GM13976 (cell line): ENCODE results near the gene AMPD3.

Experiments
- DNase-seq: peaks from one replicate; pipeline ENCODE4 v3.0.0; 2012; ENCODE audit warnings: low spot score
- in situ Hi-C: fragments of 300-500 bp; cut with MboI; formaldehyde crosslinking; loops from one replicate; pipeline ENCODE4 v1.12.0; 2022; ENCODE audit warnings: low sequenced_read_pairs, mixed read lengths, inconsistent platforms; ENCODE audit not compliant: unreplicated experiment
- TF ChIP-seq, protein P1 (sequence below): IDR thresholded peaks from 2 replicates; pipeline ENCODE4 v1.5.1; 2012; ENCODE audit warnings: borderline replicate concordance, mild to moderate bottlenecking; ENCODE audit not compliant: insufficient read depth; ENCODE audit errors: extremely low read depth, missing control alignments, control extremely low read depth

The AMPD3 gene

DNA sequence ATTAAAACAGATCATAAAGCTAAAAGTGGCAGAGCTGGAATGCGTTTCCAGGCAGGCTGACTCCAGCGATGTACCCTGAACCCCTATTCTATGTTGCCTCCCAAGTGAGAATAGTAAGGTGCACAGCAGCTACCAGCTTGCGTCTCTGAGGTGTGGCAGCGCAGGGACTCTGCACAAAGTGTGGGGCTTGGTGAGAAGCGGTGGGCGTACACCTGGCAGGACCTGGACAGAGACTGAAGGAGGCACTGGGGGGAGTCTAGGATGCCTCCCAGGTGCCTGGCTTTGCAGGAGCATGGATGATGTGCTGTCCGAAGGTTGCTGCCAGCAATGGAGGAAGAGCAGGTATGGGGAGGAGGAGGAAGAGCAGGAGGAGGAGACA lies 42.9 kb downstream of the AMPD3 start:
- DNase-seq: peak; percentile 17
- in situ Hi-C loops: no loop called here
- TF ChIP-seq, protein P1, sequence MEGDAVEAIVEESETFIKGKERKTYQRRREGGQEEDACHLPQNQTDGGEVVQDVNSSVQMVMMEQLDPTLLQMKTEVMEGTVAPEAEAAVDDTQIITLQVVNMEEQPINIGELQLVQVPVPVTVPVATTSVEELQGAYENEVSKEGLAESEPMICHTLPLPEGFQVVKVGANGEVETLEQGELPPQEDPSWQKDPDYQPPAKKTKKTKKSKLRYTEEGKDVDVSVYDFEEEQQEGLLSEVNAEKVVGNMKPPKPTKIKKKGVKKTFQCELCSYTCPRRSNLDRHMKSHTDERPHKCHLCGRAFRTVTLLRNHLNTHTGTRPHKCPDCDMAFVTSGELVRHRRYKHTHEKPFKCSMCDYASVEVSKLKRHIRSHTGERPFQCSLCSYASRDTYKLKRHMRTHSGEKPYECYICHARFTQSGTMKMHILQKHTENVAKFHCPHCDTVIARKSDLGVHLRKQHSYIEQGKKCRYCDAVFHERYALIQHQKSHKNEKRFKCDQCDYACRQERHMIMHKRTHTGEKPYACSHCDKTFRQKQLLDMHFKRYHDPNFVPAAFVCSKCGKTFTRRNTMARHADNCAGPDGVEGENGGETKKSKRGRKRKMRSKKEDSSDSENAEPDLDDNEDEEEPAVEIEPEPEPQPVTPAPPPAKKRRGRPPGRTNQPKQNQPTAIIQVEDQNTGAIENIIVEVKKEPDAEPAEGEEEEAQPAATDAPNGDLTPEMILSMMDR: no peak

DNA sequence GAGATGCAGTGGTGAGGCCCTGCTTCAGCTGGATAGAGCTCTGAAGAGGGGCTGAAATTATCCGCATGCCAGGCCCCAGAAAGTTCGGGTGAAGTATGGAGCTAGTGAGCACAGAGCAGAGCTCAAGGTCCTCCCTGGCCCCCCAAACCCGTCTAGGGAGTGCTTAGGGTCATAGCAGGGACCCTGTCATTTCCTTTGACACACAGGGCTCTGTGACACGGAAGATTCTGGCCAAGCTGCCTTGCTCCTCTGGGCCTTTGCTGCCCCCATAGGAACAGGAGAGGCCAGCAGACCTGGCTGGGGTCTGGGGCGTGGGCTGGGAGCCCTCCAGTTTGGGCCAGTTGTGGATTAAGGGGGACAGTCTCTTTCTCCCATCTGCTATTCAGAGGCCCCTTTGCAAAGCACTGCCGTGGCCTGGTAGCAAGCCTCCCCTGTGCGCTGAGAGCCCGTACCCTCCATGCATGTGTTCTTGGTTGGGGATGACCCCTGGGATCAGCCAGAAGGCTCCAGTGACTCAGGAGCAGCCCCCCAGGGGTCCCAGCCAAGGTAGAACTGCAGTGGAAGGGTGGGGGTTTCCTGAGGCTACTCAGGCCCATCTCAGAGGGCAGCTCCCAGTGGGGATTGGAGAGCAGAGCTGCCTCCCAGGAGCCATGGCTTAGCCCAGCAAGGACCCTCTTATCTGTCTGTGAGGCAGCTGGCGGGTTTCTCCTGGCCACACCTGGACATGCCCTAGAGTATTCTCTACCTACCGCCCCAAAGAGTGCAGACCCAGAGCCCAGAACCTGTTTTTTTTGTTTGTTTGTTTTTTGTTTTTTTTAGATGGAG lies 43.6 kb downstream of the AMPD3 start:
- TF ChIP-seq, protein P1: no peak
- in situ Hi-C loops: no loop called here
- peak; percentile 22 for DNase-seq

DNA sequence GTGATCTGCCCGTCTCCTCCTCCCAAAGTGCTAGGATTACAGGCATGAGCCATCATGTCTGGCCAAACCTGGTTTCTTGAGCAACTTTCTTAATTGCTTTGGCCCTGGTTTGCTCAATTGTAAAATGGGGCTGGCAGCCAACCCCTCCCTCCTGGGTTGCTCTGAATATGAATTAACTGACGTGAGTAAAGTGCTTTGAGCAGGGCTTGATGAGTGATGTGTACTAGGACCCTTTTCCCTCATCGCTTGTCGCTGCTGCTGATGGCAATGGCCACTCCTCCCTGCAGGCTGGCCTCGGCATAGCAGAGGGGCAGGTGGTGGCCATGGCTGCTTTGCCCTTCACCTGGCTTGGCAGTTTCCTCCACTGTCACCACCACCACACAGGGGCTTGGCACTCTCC lies 44.4 kb downstream of the AMPD3 start:
- TF ChIP-seq, protein P1: no peak
- in situ Hi-C loops: no loop called here
- DNase-seq: peak; percentile 17

DNA sequence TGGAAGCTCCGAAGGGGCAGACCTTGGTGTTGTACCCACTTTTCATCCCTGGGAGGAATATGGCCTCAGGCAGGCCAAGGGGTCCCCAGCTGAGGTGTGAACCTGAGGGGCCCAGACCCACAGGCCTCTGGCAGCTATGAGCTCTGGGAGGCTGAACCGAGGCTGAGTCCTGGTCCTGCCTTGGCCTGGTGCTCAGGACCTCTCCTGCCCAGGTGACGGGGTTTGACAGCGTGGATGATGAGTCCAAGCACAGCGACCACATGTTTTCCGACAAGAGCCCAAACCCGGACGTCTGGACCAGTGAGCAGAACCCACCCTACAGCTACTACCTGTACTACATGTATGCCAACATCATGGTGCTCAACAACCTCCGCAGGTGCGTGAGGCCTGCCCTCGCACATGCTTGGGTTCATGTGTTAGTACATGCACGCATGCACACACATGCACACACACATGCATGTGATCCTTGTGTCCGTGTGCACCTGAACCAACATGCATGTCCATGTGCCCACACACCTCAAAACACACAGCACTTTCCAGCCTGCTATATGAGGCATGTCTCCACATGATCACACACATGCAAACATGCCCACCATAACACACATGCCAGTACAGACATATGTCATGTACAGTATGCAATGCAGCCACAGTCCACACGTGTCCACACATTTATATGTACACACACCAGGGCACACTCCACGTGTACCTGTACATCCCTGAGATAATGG lies 45.0 kb downstream of the AMPD3 start:
- in situ Hi-C loops: no loop called here
- TF ChIP-seq, protein P1: no peak
- peak; percentile 12 for DNase-seq

DNA sequence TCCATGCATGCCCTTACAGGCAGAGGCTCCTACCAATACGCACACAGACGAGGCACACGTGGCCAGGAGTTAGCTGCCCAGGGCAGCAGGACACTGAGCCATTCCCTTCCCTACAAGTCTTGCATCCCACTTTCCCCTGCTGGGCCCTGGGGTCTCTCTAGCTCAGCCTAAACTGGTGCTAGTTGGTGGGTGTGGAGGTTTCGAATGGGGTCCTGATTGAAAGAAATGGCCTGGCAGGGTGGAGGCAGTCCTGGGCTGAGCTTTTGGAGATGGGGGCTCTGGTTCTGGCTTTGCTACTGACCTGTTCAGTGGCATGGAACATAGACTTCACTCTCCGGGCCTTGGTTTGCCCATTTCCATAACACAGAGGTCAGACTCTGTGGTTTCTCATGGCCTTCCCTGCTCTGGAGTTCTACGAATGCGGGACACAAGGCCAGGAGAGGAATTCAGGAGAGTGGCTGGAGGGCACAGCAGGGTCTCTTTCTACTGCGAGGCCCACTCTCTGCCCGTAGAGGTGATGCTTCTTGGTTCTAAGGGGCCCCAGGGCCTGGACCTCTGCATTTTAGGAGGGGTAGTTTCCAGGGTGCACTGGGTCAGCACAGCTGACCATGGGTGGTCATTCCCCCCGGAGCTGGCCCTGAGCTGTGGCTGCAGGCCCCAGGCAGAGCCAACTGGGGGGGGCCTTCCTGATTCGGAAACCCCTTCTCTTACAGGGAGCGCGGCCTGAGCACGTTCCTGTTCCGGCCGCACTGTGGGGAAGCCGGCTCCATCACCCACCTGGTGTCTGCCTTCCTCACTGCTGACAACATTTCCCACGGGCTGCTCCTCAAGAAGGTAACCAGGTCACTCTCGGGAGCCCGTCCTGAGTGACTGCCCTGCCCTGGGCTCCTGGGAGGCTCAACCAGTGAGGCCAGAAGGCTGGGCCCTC lies 46.0 kb downstream of the AMPD3 start:
- in situ Hi-C loops: no loop called here
- no peak for DNase-seq
- TF ChIP-seq, protein P1: no peak

DNA sequence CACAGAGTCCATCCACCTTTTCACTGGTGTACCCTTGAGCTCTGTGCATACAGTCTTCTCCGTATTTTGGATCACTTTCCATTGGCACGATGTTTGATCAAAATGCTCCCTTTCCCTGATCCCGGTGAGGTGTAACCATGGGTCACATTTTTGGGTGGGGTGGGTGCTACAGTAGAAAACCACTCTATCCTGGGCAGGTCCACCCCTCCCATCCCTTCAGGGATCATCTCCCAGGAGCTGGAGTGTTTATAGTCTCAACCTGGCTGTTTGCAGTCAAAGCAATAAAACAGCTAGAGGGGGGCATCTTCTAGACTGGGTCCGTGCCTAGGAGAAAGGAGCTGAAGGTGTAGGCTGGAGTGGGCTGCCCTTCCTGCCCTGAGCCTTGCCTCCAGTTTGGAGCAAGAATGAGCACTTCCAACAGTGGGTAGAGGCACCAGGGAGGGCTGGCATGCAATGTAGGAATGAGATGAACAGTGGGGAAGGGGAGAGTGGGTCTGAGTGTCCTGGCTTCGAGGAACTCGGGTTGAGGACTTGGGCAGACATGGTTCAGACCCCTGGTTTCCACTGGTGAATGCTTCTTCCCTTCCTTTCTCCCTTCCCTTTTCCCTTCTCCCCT lies 47.1 kb downstream of the AMPD3 start:
- TF ChIP-seq, protein P1: no peak
- no peak for DNase-seq
- in situ Hi-C loops: no loop called here
